Measurements from ENCODE around the gene MIGA2.

GRCh38 chr9:129113645-129114304, 77.3 kb downstream of the MIGA2 start:
- TF ChIP-seq, protein P1, sequence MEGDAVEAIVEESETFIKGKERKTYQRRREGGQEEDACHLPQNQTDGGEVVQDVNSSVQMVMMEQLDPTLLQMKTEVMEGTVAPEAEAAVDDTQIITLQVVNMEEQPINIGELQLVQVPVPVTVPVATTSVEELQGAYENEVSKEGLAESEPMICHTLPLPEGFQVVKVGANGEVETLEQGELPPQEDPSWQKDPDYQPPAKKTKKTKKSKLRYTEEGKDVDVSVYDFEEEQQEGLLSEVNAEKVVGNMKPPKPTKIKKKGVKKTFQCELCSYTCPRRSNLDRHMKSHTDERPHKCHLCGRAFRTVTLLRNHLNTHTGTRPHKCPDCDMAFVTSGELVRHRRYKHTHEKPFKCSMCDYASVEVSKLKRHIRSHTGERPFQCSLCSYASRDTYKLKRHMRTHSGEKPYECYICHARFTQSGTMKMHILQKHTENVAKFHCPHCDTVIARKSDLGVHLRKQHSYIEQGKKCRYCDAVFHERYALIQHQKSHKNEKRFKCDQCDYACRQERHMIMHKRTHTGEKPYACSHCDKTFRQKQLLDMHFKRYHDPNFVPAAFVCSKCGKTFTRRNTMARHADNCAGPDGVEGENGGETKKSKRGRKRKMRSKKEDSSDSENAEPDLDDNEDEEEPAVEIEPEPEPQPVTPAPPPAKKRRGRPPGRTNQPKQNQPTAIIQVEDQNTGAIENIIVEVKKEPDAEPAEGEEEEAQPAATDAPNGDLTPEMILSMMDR (IDR thresholded peaks at IDR 0.05): no peak
- TF ChIP-seq ZFX (IDR thresholded peaks at IDR 0.05; ENCODE audit: borderline replicate concordance): no peak

Data from 22Rv1 (cell line).